GM12878 (cell line): ENCODE measurements around the gene SUFU. TPM values are rescaled to one million over a fixed set of nuclear protein-coding genes. Genes with fewer than 3 reads are reported as not detected.

Experiments used
- ATAC-seq: fragments of 200-7000 bp; cut with Tn5 transposase; 3 replicates; pipeline ENCODE4 v1.9.1; 2020; ENCODE audit warnings: mild to moderate bottlenecking, moderate library complexity
- BruUV-seq: library from RNA; stranded (reverse); fragments of 400-500 nt; replicated peaks from 2 replicates; lab custom pipeline; 2021; lab: Mats Ljungman, UMichigan
- CTCF ChIA-PET: fragments of 300-600 bp; sonication (Branson Sonifier 250); formaldehyde crosslinking; extraction: SDS; loops from one replicate; lab custom pipeline; 2021; ENCODE audit warnings: inconsistent platforms; lab: Yijun Ruan, JAX
- POLR2A ChIA-PET: fragments of 350-600 bp; formaldehyde crosslinking; extraction: SDS; loops from one replicate; lab custom pipeline; 2021; ENCODE audit warnings: inconsistent platforms; lab: Charles Lee
- RAD21 ChIA-PET: fragments of 300-600 bp; sonication (Branson Sonifier 250); formaldehyde crosslinking; loops from one replicate; lab custom pipeline; 2023; ENCODE audit warnings: antibody characterized with exemption; ENCODE audit not compliant: unreplicated experiment; lab: Charles Lee
- SMC1A ChIA-PET: fragments of 300-600 bp; sonication (Branson Sonifier 250); formaldehyde crosslinking; loops from one replicate; lab custom pipeline; 2023; ENCODE audit not compliant: unreplicated experiment, uncharacterized antibody; lab: Charles Lee
- DNase-seq: peaks from one replicate; pipeline ENCODE4 v3.0.0-alpha.2; 2011; ENCODE audit warnings: low read depth, low spot score
- FAIRE-seq: peaks from 3 replicates; lab custom pipeline; 2011; peaks lifted over from hg19 to GRCh38; lab: Jason Lieb, UNC
- H2AFZ ChIP-seq: 2 replicates; pipeline ENCODE4 v1.6.0; 2011; ENCODE audit warnings: low read depth, low read length, control low read depth; ENCODE audit not compliant: control insufficient read depth
- H3K27ac ChIP-seq: 2 replicates; pipeline ENCODE4 v1.5.1; 2011; ENCODE audit warnings: control low read depth; ENCODE audit not compliant: control insufficient read depth, insufficient read depth
- H3K27me3 ChIP-seq, 2 experiments: replicated peaks in 1 of 2; 2 replicates each; pipeline versions ENCODE4 v1.6.0 to v1.6.1; 2011; ENCODE audit warnings: low read length in 1 of 2; ENCODE audit not compliant: control insufficient read depth in 2 of 2, insufficient read depth in 2 of 2
- H3K36me3 ChIP-seq, 2 experiments: 2 replicates each; pipeline ENCODE4 v1.5.1; 2011; ENCODE audit warnings: low read length in 1 of 2; ENCODE audit not compliant: control insufficient read depth in 2 of 2, insufficient read depth in 2 of 2
- H3K4me1 ChIP-seq: 2 replicates; pipeline ENCODE4 v1.6.1; 2011; ENCODE audit warnings: mild to moderate bottlenecking, low read length, moderate library complexity, mixed read lengths; ENCODE audit not compliant: control insufficient read depth, insufficient read depth
- H3K4me2 ChIP-seq: 2 replicates; pipeline ENCODE4 v1.6.0; 2011; ENCODE audit warnings: control low read depth; ENCODE audit not compliant: control insufficient read depth, insufficient read depth
- H3K4me3 ChIP-seq: fragments of 200-600 bp; sonication (generic); 2 replicates; pipeline ENCODE4 v1.5.1; 2016
- H3K79me2 ChIP-seq: 2 replicates; pipeline ENCODE4 v1.6.0; 2011; ENCODE audit warnings: low read length; ENCODE audit not compliant: control insufficient read depth, insufficient read depth
- H3K9ac ChIP-seq: 2 replicates; pipeline ENCODE4 v1.8.0; 2011; ENCODE audit warnings: low read length, control low read depth, mixed read lengths; ENCODE audit not compliant: control insufficient read depth, insufficient read depth
- H3K9me3 ChIP-seq: replicated peaks from 3 replicates; pipeline ENCODE4 v1.5.1; 2011; ENCODE audit warnings: mild to moderate bottlenecking, low read length; ENCODE audit not compliant: control insufficient read depth, insufficient read depth
- H4K20me1 ChIP-seq: 2 replicates; pipeline ENCODE4 v1.6.0; 2011; ENCODE audit not compliant: control insufficient read depth, insufficient read depth
- ATF3 ChIP-seq: IDR thresholded peaks from 2 replicates; pipeline ENCODE4 v1.6.1; 2011; ENCODE audit warnings: low read depth, mild to moderate bottlenecking, low read length, moderate library complexity, borderline replicate concordance; ENCODE audit errors: extremely low read depth
- BCL11A ChIP-seq: IDR thresholded peaks from 2 replicates; pipeline ENCODE4 v1.6.1; 2011; ENCODE audit warnings: low read depth, low read length
- EGR1 ChIP-seq, 2 experiments: IDR thresholded peaks; 1 replicate in 1 of 2; 2 replicates in 1 of 2; pipeline ENCODE4 v1.6.1; 2011 to 2012; ENCODE audit warnings: low read depth in 2 of 2, low read length in 2 of 2, borderline replicate concordance in 1 of 2, mild to moderate bottlenecking in 1 of 2, moderate library complexity in 1 of 2
- MTA3 ChIP-seq: IDR thresholded peaks from 2 replicates; pipeline ENCODE4 v1.6.1; 2012; ENCODE audit warnings: low read length, inconsistent platforms, borderline replicate concordance
- MXI1 ChIP-seq: fragments of 150-350 bp; IDR thresholded peaks from 2 replicates; pipeline ENCODE4 v1.6.1; 2011; ENCODE audit warnings: low read depth, mild to moderate bottlenecking, inconsistent platforms, low read length, improper control_type of control experiment
- NKRF ChIP-seq: fragments of 450-650 bp; conservative IDR thresholded peaks from 2 replicates; pipeline ENCODE4 v1.6.1; 2017; ENCODE audit warnings: mild to moderate bottlenecking, moderate library complexity
- POLR2AphosphoS2 ChIP-seq: IDR thresholded peaks from 2 replicates; pipeline ENCODE4 v1.6.1; 2011; ENCODE audit warnings: low read depth, mild to moderate bottlenecking, low read length, improper control_type of control experiment, moderate library complexity
- RBBP5 ChIP-seq: fragments of 200-600 bp; sonication (generic); conservative IDR thresholded peaks from 2 replicates; pipeline ENCODE4 v1.6.1; 2016
- RELB ChIP-seq: fragments of 450-650 bp; IDR thresholded peaks from 2 replicates; pipeline ENCODE4 v1.6.1; 2017; ENCODE audit warnings: low read depth, mild to moderate bottlenecking, moderate library complexity
- SMAD5 ChIP-seq: IDR thresholded peaks from 2 replicates; pipeline ENCODE4 v1.6.1; 2016; ENCODE audit warnings: antibody characterized with exemption, low read depth
- SUZ12 ChIP-seq: fragments of 200-600 bp; sonication (generic); IDR thresholded peaks from one replicate; pipeline ENCODE4 v1.6.1; 2018; ENCODE audit warnings: antibody characterized with exemption, mild to moderate bottlenecking; ENCODE audit not compliant: unreplicated experiment
- WGBS: methylation state at CpG from one replicate; pipeline ENCODE4 v1.1.6; 2016; ENCODE audit warnings: low lambda C conversion rate; ENCODE audit not compliant: insufficient replicate concordance, insufficient coverage; ENCODE audit errors: missing lambda C conversion rate; 5-methylcytosine and 5-hydroxymethylcytosine counted together
- in situ Hi-C: fragments of 300-500 bp; cut with MboI; formaldehyde crosslinking; loops from 9 replicates; pipeline ENCODE4 v1.14.3; 2018; ENCODE audit warnings: mixed read lengths
- intact Hi-C: fragments of 100-400 bp; cut with micrococcal nuclease; formaldehyde crosslinking; loops from one replicate; pipeline ENCODE4 v1.14.2; 2022; ENCODE audit not compliant: unreplicated experiment
- polyA plus RNA-seq, 11 experiments: library from polyadenylated mRNA; depleted of rRNA in 4 of 11; unstranded in 6 of 11; stranded (reverse) in 5 of 11; fragments of >200 nt; fragmentation: Nextera tagmentation in 4 of 11; fragmentation: Illumina TruSeq in 1 of 11; extraction: Ambion mirVana in 4 of 11; extraction: Trizol in 1 of 11; gene quantifications; 1 replicate in 1 of 11; 2 replicates in 10 of 11; pipeline versions ENCODE4 v1.2.1 to v1.2.3, GENCODE V29; 2011 to 2016; ENCODE audit warnings: inconsistent platforms in 2 of 11, missing spikeins in 2 of 11, low read depth in 1 of 11
- total RNA-seq, 4 experiments: library from RNA; depleted of rRNA in 3 of 4; stranded (reverse); fragments of >200 nt in 3 of 4; fragmentation: Illumina TruSeq in 1 of 4; extraction: Trizol in 1 of 4; gene quantifications; 2 replicates each; pipeline versions ENCODE4 v1.2.1 to v1.2.3, GENCODE V29; 2013 to 2021

The SUFU gene
- total and polyA plus RNA-seq, 10 of the 15 experiments (the other 5 are each of a cell fraction or from before 2014, with no cell fraction given): 0.68 to 7.7 (median 2.4) TPM

GRCh38 chr10:102639537-102639936, 135.8 kb downstream of the SUFU start:
- H2AFZ ChIP-seq: no peak overlapping the region
- no peaks in the 10 kb centered on the region for H3K27me3 ChIP-seq
- WGBS: 29% methylated on average over 2 of the region's 2 CpGs
- POLR2A ChIA-PET: interaction anchor here (0.5 to 0.6 kb wide), 2 partner anchors 74 to 1476 kb away, joined by 5 read pairs; partner anchors contain the start of gene ARL3
- H4K20me1 ChIP-seq: no peaks in the 10 kb centered on the region
- H3K27ac ChIP-seq: no peak overlapping the region
- in situ Hi-C loops (no loop called here), intact Hi-C loops (no loop called here)
- SMC1A ChIA-PET: interaction anchor here (1.0 kb wide), 1 partner anchor 70 kb away, joined by 3 read pairs; no protein-coding TSS in a partner anchor
- H3K36me3 ChIP-seq: no peaks in the 10 kb centered on the region
- CTCF ChIA-PET: no interaction called here
- H3K4me1 ChIP-seq: no peaks in the 10 kb centered on the region
- no peak for ATAC-seq
- RAD21 ChIA-PET: no interaction called here
- no TSS peak for BruUV-seq
- H3K4me3 ChIP-seq: no peak overlapping the region
- no peaks in the 10 kb centered on the region for H3K9me3 ChIP-seq
- H3K9ac ChIP-seq: no peak overlapping the region
- TF ChIP-seq ATF3 (no peak), SUZ12 (no peak), SMAD5 (no peak), MXI1 (no peak), RBBP5 (no peak)
- no peak overlapping the region for H3K4me2 ChIP-seq
- no peak for DNase-seq
- peaks cover 21% of the 10 kb centered on the region for H3K79me2 ChIP-seq
- FAIRE-seq: no peak

GRCh38 chr10:102641402-102641801, 137.6 kb downstream of the SUFU start:
- Histone ChIP-seq H2AFZ (peak overlapping the region; percentile 95; the same call in 1 of the 2 replicates), H3K9ac (peak overlapping the region; percentile 61; the same call in 1 of the 2 replicates), H3K27ac (peak overlapping the region; percentile 65; the same call in 1 of the 2 replicates), H3K4me2 (peak overlapping the region; percentile 76), H3K4me1 (no peaks in the 10 kb centered on the region; the same call in 1 of the 2 replicates), H3K36me3 (no peaks in the 10 kb centered on the region), H3K4me3 (peak overlapping the region; percentile 70), H3K79me2 (peaks cover 40% of the 10 kb centered on the region), H3K9me3 (no peaks in the 10 kb centered on the region), H3K27me3 (no peaks in the 10 kb centered on the region), H4K20me1 (no peaks in the 10 kb centered on the region)
- RAD21 ChIA-PET: interaction anchor here (0.6 to 2.1 kb wide), 11 partner anchors 10 to 746 kb away, joined by 3 to 11 read pairs (median 6); partner anchors contain the start of genes ARL3 and SFXN2
- WGBS: 32% methylated on average over 7 of the region's 7 CpGs
- no peak for ATAC-seq
- SMC1A ChIA-PET: interaction anchor here (0.7 to 2.2 kb wide), 5 partner anchors 34 to 221 kb away, joined by 3 to 6 read pairs (median 4); partner anchors contain the start of gene FBXL15
- no peak for DNase-seq
- POLR2A ChIA-PET: interaction anchor here (0.9 to 3.6 kb wide), 13 partner anchors 10 to 246 kb away, joined by 3 to 38 read pairs (median 4); partner anchors contain the start of genes ACTR1A, ARL3, NFKB2 and SFXN2
- in situ Hi-C loops: no loop called here
- BruUV-seq: TSS peak; percentile 88
- CTCF ChIA-PET: interaction anchor here (1.1 to 1.8 kb wide), 5 partner anchors 26 to 72 kb away, joined by 3 to 9 read pairs (median 4); no protein-coding TSS in a partner anchor
- intact Hi-C loops: loop anchor here (10.0 kb wide), 2 partner anchors 247 to 553 kb away; partner anchors contain the start of genes NFKB2 and NT5C2
- no peak for FAIRE-seq
- TF ChIP-seq BCL11A (no peak), RELB (no peak), EGR1 (IDR thresholded peaks at IDR 0.05; ENCODE audit: borderline replicate concordance in 1 of 2, low read depth in 2 of 2, low read length in 2 of 2) (no peak), POLR2AphosphoS2 (no peak), NKRF (no peak), MTA3 (no peak)
